HG03432 (cell line): Measurements from ENCODE around the gene FBXO22.
"Not testable (repeated sequence)": the region's sequence is repeated elsewhere in the genome, so short reads cannot be mapped to it uniquely, and the experiment has no call there.

Experiments
- ATAC-seq: cut with Tn5 transposase; IDR thresholded peaks from one replicate; pipeline ENCODE4 v1.9.1; 2021; ENCODE audit warnings: mild to moderate bottlenecking, moderate library complexity; ENCODE audit not compliant: unreplicated experiment

FBXO22 gene

DNA sequence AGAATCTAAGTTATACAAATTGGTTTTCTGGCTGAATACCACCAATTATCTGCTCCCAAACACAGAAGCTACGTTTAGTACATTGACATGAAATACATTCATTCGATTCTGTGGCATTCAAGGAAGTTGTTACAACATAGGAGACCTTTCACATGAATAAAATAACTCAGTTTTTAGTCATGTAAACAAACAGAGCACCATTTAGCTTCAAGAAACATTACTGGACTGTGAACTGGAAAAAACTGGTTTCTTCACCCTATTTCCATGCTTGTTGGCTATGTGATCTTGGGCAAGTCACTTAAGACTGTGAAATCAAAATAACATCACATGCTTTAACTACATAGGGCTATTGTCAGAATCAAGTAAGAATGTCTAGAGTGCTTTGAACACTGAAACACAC is 62.4 kb downstream of the FBXO22 start:
- no peak for ATAC-seq

DNA sequence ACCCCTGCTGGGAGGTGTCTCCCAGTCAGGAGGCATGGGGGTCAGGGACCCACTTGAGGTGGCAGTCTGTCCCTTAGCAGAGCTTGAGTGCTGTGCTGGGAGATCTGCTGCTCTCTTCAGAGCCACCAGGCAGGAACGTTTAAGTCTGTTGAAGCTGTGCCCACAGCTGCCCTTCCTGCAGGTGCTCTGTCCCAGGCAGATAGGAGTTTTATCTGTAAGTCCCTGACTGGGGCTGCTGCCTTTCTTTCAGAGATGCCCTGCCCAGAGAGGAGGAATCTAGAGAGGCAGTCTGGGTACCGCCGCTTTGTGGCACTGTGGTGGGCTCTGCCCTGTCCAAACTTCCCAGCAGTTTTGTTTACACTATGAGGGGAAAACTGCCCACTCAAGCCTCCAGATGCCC is 73.1 kb downstream of the FBXO22 start:
- not testable (repeated sequence) for ATAC-seq

DNA sequence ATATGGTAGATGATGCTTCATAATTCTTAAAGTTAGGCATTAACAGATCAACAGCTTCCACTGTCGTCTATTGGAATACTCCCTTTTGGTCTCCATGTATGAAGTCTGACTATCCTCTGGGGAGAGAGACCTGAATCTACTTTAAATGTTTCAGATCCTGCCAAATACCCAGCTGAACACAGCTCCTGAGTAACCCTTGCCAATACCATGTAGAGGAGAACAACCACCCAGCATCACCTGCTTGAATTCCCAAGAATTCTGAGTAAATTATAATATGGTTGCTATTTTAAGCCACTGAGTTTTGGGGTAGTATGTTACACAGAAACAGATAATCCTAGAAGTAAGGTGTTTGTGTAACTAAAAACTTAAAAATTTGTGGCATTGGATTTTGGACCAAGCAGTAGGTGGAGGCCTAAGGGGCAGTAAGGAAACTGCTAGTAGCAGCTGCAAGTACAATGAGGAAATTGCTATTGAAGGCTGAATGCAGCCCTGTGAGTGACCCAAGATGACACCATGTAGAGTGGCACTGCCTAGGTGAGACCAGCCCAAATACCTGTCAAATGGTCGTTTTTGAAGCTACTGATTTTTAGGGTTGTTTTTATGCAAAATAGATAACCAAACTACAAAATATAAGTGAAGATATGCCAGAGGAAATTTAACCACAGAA is 77.6 kb downstream of the FBXO22 start:
- no peak for ATAC-seq

DNA sequence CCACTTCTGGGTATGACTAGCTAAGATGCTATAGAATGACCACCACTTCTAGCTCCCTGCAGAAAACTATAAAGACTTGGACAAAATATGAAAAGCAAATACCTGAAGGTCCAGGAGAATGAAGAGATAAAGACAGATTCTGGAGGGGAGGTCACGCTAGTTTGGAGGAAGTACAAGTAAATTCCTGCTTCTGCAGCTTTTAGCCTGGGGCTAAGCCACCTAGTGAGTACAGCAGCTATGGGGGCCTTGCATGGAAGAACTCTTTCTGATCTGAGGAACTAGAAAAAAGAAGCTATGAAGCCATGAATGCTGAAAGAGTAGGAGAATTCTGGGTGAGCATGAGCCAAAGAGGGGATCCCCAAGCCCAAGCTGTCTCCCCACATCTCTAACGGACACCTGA is 78.8 kb downstream of the FBXO22 start:
- ATAC-seq = no peak

DNA sequence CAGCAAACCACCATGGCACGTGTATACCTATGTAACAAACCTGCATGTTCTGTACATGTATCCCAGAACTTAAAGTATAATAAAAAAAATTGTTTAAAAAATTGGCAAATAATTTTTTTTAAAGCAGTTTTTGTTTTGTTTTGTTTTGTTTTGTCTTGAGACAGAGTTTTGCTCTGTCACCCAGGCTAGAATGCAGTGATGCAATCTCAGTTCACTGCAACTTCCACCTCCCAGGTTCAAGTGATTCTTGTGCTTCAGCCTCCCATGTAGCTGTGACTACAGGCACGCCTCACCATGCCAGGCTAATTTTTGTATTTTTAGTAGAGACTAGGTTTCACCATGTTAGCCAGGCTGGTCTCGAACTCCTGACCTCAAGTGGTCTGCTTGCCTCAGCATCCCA is 81.0 kb downstream of the FBXO22 start:
- not testable (repeated sequence) for ATAC-seq

DNA sequence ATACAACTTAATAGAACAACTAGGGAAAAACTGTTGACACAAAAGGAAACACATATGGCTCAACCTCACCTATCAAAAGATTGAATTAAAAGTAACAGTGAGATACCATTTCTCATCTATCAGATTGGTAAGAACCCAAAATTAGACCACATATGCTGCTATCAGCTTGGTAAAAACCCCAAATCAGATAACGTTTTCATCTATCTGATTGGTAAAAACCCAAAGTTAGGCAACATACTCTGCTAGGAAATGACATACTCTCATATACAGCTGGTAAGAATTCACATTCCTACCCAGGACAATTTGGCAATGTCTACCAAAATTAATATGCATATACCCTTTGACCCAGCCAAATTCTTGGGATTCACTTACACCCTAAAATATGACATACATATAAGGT is 82.3 kb downstream of the FBXO22 start:
- no peak for ATAC-seq

DNA sequence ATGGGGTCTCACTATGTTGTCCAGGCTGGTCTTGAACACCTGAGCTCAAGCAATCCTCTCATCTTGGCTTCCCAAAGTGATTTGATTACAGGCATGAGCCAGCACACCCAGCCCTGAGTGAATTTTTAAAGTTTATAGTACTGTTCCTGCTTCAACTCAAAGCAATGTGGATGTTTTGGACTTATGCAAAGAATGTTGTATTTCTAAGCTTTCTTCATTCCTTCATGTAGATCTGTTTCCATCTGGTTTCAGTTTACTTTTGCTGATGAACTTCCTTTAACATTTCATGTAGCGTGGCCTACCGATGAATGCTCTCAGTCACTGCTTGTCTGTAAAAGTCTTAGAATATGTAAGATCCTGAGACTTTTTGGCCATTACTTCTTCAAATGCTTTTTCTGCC is 85.4 kb downstream of the FBXO22 start:
- ATAC-seq = no peak

DNA sequence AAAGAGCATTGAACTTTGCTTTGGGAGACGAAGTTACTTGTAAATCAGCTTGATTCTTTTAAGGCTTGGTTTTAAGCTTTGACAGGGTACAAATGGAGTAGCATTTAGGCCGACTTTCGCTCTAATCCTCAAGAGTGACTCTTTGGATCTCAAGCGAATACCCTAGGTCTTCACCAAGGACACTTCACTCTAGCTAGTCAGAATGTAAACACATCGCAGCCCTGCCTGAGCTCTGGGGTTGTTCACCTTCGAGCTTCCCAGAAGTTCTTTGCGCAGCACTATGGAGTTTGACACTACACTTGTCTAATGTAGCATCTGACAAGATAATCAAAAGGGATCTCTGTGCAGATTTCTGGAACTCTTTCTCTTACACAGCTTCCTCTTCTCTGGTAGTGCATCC is 86.2 kb downstream of the FBXO22 start:
- ATAC-seq = no peak
